ENCODE measurements around the gene SCAI. TPM values are rescaled to one million over a fixed set of nuclear protein-coding genes. Genes with fewer than 3 reads are reported as not detected.
"Not testable (repeated sequence)": the region's sequence is repeated elsewhere in the genome, so short reads cannot be mapped to it uniquely, and the experiment has no call there.

The SCAI gene
- total RNA-seq, 2 experiments from 2014 or later, result 9.0 to 10.8 TPM

DNA sequence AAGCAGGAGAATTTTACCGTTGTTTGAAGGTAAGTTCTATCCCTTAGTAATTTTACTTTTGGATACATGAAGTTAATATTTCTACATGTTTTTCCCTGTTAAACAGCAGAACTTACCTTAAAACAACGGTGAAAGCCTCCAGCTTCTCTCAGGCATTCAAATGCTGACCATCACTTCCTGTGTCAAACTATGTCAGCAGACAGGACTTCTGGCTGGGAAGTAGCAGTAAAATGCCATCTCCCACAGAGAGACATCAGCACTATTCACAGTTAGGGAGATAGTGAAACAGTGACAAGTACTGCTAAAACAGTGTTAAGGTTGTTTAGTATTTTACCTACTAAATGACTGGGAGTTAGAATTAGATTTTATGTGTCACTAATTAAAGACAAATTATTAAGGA, 168.2 kb downstream of the SCAI start:
- no peak for DNase-seq
- H3K9me3 Mint-ChIP-seq, result no peaks in the 10 kb centered on the region
- H3K4me1 Mint-ChIP-seq (ENCODE audit: low read depth), result peaks cover 8% of the 10 kb centered on the region
- ChIA-PET CTCF (no interaction called here), POLR2A (no interaction called here)
- H3K36me3 Mint-ChIP-seq, result peaks cover 6% of the 10 kb centered on the region
- H3K27ac Mint-ChIP-seq, result no peak overlapping the region
- intact Hi-C loops (cut with micrococcal nuclease), result no loop called here
- H3K4me3 Mint-ChIP-seq, result no peak overlapping the region
- no peaks in the 10 kb centered on the region for H3K27me3 Mint-ChIP-seq

DNA sequence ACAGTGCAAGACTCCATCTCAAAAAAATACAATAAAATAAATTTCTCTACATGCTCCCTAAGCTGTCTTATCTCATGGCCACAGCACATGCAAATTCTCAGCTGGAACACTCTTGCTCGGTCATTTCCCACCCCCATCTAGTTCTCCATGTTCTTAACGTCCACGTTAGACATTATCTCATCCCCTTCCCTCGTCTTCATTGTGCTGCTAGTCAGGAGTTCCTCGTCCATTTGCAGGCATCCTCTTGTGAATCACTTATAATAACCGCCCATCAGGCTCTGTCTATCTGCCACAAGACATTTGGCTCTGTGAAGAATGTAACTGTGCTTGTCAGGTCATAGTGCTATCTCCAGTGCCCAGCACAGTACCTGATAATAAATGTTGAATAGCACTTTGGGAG, 169.5 kb downstream of the SCAI start:
- H3K36me3 Mint-ChIP-seq, result peaks cover 6% of the 10 kb centered on the region
- no peak overlapping the region for H3K27ac Mint-ChIP-seq
- ChIA-PET CTCF (no interaction called here), POLR2A (no interaction called here)
- no peak overlapping the region for H3K4me3 Mint-ChIP-seq
- no peaks in the 10 kb centered on the region for H3K9me3 Mint-ChIP-seq
- no peak for DNase-seq
- H3K27me3 Mint-ChIP-seq, result no peaks in the 10 kb centered on the region
- peaks cover 8% of the 10 kb centered on the region for H3K4me1 Mint-ChIP-seq (ENCODE audit: low read depth)
- intact Hi-C loops (cut with micrococcal nuclease), result no loop called here

DNA sequence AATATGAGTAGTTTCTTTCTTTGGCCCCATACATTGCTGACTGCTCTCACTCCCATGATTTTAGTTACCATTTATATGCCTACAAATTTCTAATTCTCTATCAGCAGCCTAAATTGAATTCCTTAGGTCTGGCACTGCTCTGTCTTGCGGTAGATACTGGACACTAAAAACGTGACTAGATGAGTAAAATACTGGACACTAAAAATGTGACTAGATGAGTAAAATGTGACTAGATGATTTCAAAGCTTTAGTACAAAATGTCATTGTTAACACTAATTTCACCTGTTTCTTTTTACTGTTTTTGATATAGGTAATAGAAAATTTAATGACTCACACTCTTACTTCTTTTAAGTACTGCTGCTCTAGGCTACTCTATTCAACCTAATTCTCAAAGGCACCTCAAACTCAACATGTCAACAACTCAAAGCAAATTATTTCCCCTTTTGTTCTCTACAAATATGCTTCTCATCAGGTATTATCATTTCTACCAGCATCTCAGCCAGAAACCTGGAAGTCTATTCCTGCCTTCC, 171.0 kb downstream of the SCAI start:
- H3K4me3 Mint-ChIP-seq, result no peak overlapping the region
- H3K27me3 Mint-ChIP-seq, result no peaks in the 10 kb centered on the region
- no peaks in the 10 kb centered on the region for H3K9me3 Mint-ChIP-seq
- no peak for DNase-seq
- POLR2A ChIA-PET, result no interaction called here
- peaks cover 8% of the 10 kb centered on the region for H3K4me1 Mint-ChIP-seq (ENCODE audit: low read depth)
- peaks cover 8% of the 10 kb centered on the region for H3K36me3 Mint-ChIP-seq
- CTCF ChIA-PET, result no interaction called here
- intact Hi-C loops (cut with micrococcal nuclease), result no loop called here
- H3K27ac Mint-ChIP-seq, result peak overlapping the region; percentile 10

DNA sequence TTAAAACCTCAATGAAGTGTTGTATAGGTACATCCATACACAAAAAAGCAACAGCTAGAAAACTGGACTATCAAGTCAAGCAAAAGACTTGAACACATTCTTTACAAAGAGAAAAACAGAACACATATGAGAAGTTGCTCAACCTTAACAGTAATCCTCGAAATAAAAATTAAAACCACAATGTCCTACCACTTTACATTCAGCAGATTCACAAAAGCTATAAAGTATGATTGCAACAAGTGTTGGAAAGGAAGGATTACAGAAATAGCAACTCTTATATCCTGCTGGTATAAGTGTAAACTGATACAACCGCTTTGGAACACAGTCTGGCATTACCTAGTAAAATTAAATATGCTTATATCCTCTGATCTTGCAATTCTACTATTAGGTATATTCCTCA, 173.9 kb downstream of the SCAI start:
- ChIA-PET CTCF (no interaction called here), POLR2A (no interaction called here)
- Mint-ChIP-seq H3K27ac (no peak overlapping the region), H3K27me3 (no peaks in the 10 kb centered on the region), H3K4me3 (no peak overlapping the region), H3K36me3 (peaks cover 8% of the 10 kb centered on the region), H3K9me3 (no peaks in the 10 kb centered on the region), H3K4me1 (ENCODE audit: low read depth) (peaks cover 28% of the 10 kb centered on the region)
- DNase-seq, result no peak
- intact Hi-C loops (cut with micrococcal nuclease), result no loop called here

DNA sequence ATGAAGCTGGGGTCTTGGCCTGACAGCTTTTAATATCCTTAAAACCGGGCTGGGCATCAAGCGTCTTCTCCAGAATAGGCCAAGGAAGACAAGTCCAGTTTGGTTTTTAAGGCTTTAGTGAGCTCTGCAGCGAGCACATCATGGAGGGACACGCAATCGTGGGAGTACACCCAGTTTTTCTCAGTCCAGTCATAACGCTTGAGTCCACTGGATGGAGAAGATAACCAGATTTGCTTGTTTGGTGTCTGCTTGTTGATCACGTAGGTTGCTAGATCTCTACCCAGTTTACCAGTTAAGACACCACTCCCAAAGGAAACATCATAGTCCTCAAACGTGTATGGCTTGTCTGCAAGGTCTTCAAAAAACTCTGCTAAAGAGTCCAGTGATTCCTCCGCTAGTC, 175.1 kb downstream of the SCAI start:
- POLR2A ChIA-PET, result no interaction called here
- Mint-ChIP-seq H3K4me3 (no peak overlapping the region), H3K4me1 (ENCODE audit: low read depth) (peaks cover 35% of the 10 kb centered on the region), H3K27me3 (no peaks in the 10 kb centered on the region), H3K9me3 (no peaks in the 10 kb centered on the region), H3K27ac (no peak overlapping the region), H3K36me3 (peaks cover 6% of the 10 kb centered on the region)
- CTCF ChIA-PET, result no interaction called here
- intact Hi-C loops (cut with micrococcal nuclease), result no loop called here
- no peak for DNase-seq

DNA sequence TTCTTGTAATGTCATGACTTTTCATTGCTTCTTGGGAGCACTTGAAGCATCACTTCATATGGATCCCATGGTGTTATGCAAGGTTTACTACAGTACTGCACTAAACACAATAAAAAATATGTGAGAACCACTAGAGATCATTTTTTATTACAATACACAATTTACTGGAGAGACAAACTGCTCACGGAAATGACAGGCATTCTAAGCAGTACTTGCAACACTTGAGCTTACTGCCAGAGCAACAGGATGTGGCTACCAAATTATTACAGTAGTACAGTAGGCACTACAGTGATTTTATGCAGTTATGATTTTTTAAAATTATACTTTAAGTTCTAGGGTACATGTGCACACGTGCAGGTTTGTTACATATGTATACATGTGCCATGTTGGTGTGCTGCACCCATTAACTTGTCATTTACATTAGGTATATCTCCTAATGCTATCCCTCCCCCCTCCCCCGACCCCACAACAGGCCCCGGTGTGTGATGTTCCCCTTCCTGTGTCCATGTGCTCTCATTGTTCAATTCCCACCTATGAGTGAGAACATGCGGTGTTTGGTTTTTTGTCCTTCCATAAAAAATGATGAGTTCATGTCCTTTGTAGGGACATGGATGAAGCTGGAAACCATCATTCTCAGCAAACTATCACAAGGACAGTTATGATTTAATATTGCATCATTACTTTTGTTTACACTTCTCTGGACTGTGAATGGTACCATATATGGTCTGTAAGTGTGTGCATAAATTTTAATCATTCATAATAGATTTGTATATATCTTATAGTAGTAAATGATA, 177.4 kb downstream of the SCAI start:
- H3K9me3 Mint-ChIP-seq, H3K27me3 Mint-ChIP-seq, H3K4me3 Mint-ChIP-seq, H3K36me3 Mint-ChIP-seq, POLR2A ChIA-PET: not testable (repeated sequence)
- intact Hi-C loops (cut with micrococcal nuclease), result loop anchor here (2.0 kb wide), 1 partner anchor 25 kb away; the partner anchor contains the start of gene GOLGA1
- peak; percentile 13 for DNase-seq
- H3K4me1 Mint-ChIP-seq (ENCODE audit: low read depth), result peaks cover 27% of the 10 kb centered on the region
- H3K27ac Mint-ChIP-seq, result peak overlapping the region; percentile 89
- CTCF ChIA-PET, result interaction anchor here (1.0 kb wide), 1 partner anchor 160 kb away, joined by 3 read pairs; no protein-coding TSS in a partner anchor

DNA sequence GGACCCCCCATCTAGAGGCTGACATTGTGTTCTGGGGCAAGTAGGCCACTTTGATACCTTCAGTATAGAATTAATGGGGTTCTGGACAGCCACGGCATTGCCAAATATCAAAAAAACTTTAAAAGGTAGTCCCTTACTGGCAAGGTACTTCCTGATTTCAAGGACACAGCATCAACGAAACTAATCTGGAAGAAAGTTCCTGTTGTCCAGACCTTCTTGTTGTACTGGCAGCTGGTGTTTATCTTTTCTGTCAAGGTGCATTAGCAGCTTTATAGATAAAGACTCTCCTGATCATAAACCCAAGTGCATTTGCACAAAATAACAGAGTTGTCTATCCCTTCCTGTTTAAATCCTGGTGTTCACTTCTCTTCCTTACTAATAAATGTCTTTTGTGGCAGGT, 178.7 kb downstream of the SCAI start:
- intact Hi-C loops (cut with micrococcal nuclease), result no loop called here
- no peak for DNase-seq
- Mint-ChIP-seq H3K9me3 (no peaks in the 10 kb centered on the region), H3K27ac (peak overlapping the region; percentile 89), H3K27me3 (no peaks in the 10 kb centered on the region), H3K4me1 (ENCODE audit: low read depth) (peaks cover 27% of the 10 kb centered on the region), H3K4me3 (no peak overlapping the region), H3K36me3 (peaks cover 2% of the 10 kb centered on the region)
- ChIA-PET CTCF (no interaction called here), POLR2A (no interaction called here)

DNA sequence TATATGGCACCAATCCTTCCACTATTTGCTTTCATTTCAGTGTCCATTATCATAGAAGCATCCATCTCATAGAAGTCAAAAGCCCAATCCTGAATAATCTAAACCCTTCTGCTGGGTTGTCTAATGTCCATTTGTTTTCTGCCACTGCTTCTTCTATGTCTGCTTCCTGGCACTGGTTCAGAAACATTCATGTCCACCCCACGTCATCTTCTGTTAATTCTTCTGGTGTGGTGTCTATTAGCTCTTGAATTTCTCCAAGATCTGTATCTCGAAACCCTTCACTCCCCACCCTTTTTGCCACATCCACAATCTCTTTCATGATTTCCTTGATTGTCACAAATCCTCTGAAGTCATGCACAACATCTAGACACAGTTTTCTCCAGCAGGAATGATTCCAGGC, 179.3 kb downstream of the SCAI start:
- H3K27me3 Mint-ChIP-seq, result no peaks in the 10 kb centered on the region
- ChIA-PET CTCF (no interaction called here), POLR2A (no interaction called here)
- no peak for DNase-seq
- no peaks in the 10 kb centered on the region for H3K9me3 Mint-ChIP-seq
- intact Hi-C loops (cut with micrococcal nuclease), result no loop called here
- H3K36me3 Mint-ChIP-seq, result peaks cover 2% of the 10 kb centered on the region
- no peak overlapping the region for H3K4me3 Mint-ChIP-seq
- H3K27ac Mint-ChIP-seq, result peak overlapping the region; percentile 33
- H3K4me1 Mint-ChIP-seq (ENCODE audit: low read depth), result peaks cover 27% of the 10 kb centered on the region

DNA sequence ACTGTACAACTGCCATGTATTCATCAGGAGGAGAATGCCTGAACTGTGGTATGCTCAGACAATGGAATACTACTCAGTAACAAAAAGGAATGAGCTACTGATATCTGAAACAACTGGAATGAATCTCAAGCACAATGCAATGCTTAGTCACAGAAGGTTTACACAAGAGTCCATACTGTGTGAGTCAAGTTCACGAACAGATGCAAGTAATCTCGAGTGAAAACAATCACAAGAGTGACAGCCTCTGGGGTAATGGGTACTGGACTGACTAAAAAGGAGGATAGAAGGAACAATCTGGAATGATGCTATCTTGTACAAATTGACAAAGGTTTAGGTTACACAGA, 182.9 kb downstream of the SCAI start:
- no peaks in the 10 kb centered on the region for H3K27me3 Mint-ChIP-seq
- CTCF ChIA-PET, result no interaction called here
- H3K4me1 Mint-ChIP-seq (ENCODE audit: low read depth), result peaks cover 17% of the 10 kb centered on the region
- no peaks in the 10 kb centered on the region for H3K36me3 Mint-ChIP-seq
- no peak for DNase-seq
- H3K4me3 Mint-ChIP-seq, result no peak overlapping the region
- no peak overlapping the region for H3K27ac Mint-ChIP-seq
- intact Hi-C loops (cut with micrococcal nuclease), result no loop called here
- POLR2A ChIA-PET, result no interaction called here
- no peaks in the 10 kb centered on the region for H3K9me3 Mint-ChIP-seq

DNA sequence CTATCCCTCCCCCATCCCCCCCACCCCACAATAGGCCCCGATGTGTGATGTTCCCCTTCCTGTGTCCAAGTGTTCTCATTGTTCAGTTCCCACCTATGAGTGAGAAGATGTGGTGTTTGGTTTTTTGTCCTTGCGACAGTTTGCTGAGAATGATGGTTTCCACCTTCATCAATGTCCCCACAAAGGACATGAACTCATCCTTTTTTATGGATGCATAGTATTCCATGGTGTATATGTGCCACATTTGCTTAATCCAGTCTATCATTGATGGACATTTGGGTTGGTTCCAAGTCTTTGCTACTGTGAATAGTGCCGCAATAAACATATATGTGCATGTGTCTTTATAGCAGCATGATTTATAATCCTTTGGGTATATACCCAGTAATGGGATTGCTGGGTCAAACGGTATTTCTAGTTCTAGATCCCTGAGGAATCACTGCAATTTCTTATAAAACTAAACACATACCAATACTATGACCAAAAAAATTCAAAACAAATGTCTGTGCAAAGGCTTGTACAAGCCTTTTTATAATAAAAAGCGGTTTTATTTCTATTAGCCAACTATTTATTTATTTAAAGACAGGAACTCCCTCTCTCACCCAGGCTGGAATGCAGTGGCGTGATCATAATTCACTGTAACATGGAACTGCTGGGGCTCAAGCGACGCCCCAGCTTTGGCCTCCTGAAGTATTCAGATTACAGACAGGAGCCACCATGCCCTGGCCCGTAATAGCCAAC, 183.5 kb downstream of the SCAI start:
- CTCF ChIA-PET, result interaction anchor here (0.6 kb wide), 2 partner anchors 188 to 467 kb away, joined by 3 to 4 read pairs; no protein-coding TSS in a partner anchor
- peaks cover 11% of the 10 kb centered on the region for H3K4me1 Mint-ChIP-seq (ENCODE audit: low read depth)
- H3K4me3 Mint-ChIP-seq; H3K9me3 Mint-ChIP-seq; POLR2A ChIA-PET; H3K27ac Mint-ChIP-seq; DNase-seq; H3K36me3 Mint-ChIP-seq; intact Hi-C loops (cut with micrococcal nuclease); H3K27me3 Mint-ChIP-seq: not testable (repeated sequence)

DNA sequence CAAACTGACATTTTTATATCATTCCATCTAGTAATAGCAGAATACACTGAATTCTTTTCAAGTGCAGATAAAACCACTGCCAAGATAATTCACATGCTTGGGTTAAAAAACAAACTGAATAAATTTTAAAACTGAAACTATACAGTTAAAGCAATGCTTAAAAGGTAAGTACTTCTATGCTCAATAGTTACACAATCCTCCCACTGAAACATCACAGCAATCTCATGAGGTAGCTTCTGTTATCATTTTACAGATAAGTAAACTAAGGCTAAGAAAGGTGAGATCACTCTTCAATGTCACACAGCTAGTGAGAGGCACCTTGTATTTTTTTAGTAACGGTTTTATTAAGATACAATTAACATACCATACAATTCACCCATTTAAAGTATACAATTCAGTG, 189.1 kb downstream of the SCAI start:
- intact Hi-C loops (cut with micrococcal nuclease), result no loop called here
- no peaks in the 10 kb centered on the region for H3K9me3 Mint-ChIP-seq
- DNase-seq, result no peak
- no peak overlapping the region for H3K27ac Mint-ChIP-seq
- ChIA-PET POLR2A (no interaction called here), CTCF (no interaction called here)
- no peak overlapping the region for H3K4me3 Mint-ChIP-seq
- no peaks in the 10 kb centered on the region for H3K27me3 Mint-ChIP-seq
- no peaks in the 10 kb centered on the region for H3K36me3 Mint-ChIP-seq
- no peaks in the 10 kb centered on the region for H3K4me1 Mint-ChIP-seq (ENCODE audit: low read depth)

DNA sequence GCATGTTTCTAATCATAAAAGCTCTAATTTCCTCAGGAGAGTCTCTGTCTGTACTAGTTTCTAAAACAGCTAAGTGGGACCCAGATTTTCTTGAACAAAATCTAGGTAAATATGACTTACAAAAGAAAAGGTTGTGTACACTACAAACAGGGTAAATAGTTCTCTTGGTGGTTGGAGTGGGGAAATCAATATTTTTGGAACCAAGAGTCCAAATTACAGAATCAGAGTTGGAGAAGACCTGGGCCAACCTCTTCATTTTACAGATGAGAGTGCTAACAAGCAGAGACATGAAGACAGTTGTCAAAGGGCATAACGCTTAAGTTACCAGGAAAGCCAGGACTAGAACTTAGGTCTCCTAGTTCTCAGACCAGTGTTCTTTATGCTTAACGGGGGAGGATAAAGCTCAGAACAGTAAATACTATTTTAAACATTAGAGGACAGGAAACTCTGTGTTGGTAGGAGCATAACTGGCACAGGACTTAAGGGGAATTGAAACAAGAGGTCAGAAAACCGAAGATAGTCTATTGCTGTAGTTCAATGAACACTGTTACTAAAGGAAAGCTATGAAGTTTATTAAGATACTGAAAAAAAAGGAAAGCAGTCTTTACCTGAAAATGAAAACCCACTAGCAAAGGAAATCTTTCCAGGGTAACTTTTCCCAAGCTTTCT, 193.1 kb downstream of the SCAI start:
- H3K9me3 Mint-ChIP-seq, result no peaks in the 10 kb centered on the region
- CTCF ChIA-PET, result interaction anchor here (1.1 kb wide), 1 partner anchor 457 kb away, joined by 3 read pairs; no protein-coding TSS in a partner anchor
- POLR2A ChIA-PET, result no interaction called here
- H3K27me3 Mint-ChIP-seq, result no peaks in the 10 kb centered on the region
- no peak overlapping the region for H3K4me3 Mint-ChIP-seq
- no peaks in the 10 kb centered on the region for H3K4me1 Mint-ChIP-seq (ENCODE audit: low read depth)
- DNase-seq, result no peak
- no peaks in the 10 kb centered on the region for H3K36me3 Mint-ChIP-seq
- intact Hi-C loops (cut with micrococcal nuclease), result no loop called here
- H3K27ac Mint-ChIP-seq, result no peak overlapping the region

Data from activated CD4-positive, alpha-beta memory T cell treated with anti-CD3 and anti-CD28 coated beads for 36 hours (primary cell).